ENCODE measurements around the gene TENM4. TPM values are rescaled to one million over a fixed set of nuclear protein-coding genes. Genes with fewer than 3 reads are reported as not detected.

TENM4 gene
- total and polyA plus RNA-seq, 2 of the 13 experiments (the other 11 are each of a cell fraction or from before 2014, with no cell fraction given), result not detected

GRCh38 chr11:78605296-78605695, 835.5 kb downstream of the TENM4 start (continued):
- TF ChIP-seq NFKB2 (CRISPR knock-in tag; IDR thresholded peaks at IDR 0.05; ENCODE audit: borderline replicate concordance), result no peak

DNA sequence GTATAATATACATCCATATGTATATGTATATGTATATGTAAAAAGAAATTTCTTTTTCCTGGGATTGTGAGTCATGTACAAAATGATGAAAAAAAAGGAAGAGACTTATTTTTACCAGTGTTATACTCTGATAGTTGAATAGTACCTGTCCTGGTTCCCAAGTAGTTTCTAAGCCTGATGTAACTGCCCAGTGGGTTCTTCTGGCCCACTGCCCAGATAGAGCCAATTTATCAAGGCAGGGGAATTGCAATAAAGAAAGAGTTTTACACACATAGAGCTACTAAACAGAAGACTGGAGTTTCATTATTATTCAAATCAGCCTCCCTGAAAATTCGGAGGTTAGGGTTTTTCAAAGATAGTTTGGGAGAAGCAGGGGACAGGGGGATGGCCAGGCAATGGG, 837.0 kb downstream of the TENM4 start:
- FAIRE-seq (no peak), ATAC-seq (no peak), DNase-seq (ENCODE audit: low spot score) (no peak)
- Histone ChIP-seq H3K27ac (ENCODE audit: extremely low read length, insufficient read depth, low read length) (no peak overlapping the region), H2AFZ (ENCODE audit: low read length) (no peak overlapping the region), H4K20me1 (ENCODE audit: insufficient read depth, low read length) (no peaks in the 10 kb centered on the region), H3K4me1 (ENCODE audit: insufficient read depth, low read length) (peaks cover 33% of the 10 kb centered on the region), H3K9me3 (ENCODE audit: low read length) (no peaks in the 10 kb centered on the region), H3K9ac (ENCODE audit: insufficient read depth, low read depth, low read length) (no peak overlapping the region), H3K4me3 (replicated peaks in 1 of 3; ENCODE audit: insufficient read depth in 1 of 3, low read depth in 2 of 3, low read length in 3 of 3) (no peak overlapping the region), H3K27me3 (ENCODE audit: control insufficient read depth in 1 of 2, insufficient read depth in 2 of 2, low read length in 2 of 2) (no peaks in the 10 kb centered on the region), H3K79me2 (ENCODE audit: insufficient read depth, low read length) (no peaks in the 10 kb centered on the region), H3K4me2 (ENCODE audit: low read depth, low read length) (no peak overlapping the region), H3K36me3 (replicated peaks in 1 of 2; ENCODE audit: control insufficient read depth in 1 of 2, insufficient read depth in 2 of 2, low read length in 2 of 2) (no peaks in the 10 kb centered on the region)
- intact Hi-C loops (cut with micrococcal nuclease; ENCODE audit: unreplicated experiment), result loop anchor here (10.0 kb wide), 1 partner anchor 1729 kb away; no protein-coding TSS in a partner anchor
- BruUV-seq (replicated peaks), result no TSS peak
- in situ Hi-C loops (cut with HindIII; ENCODE audit: extremely low pct_ligation_motif_present, low pct_unique_long_range_greater_than_20kb), result no loop called here
- ChIA-PET CTCF (ENCODE audit: low intra/inter-chr PET ratio, low total read pairs) (no interaction called here), POLR2A (no interaction called here)
- TF ChIP-seq GFI1 (CRISPR knock-in tag; IDR thresholded peaks at IDR 0.05; ENCODE audit: borderline replicate concordance) (no peak), RORA (CRISPR knock-in tag; IDR thresholded peaks at IDR 0.05) (no peak), ZNF713 (CRISPR knock-in tag; IDR thresholded peaks at IDR 0.05) (no peak)
- TF ChIP-seq, protein P1, sequence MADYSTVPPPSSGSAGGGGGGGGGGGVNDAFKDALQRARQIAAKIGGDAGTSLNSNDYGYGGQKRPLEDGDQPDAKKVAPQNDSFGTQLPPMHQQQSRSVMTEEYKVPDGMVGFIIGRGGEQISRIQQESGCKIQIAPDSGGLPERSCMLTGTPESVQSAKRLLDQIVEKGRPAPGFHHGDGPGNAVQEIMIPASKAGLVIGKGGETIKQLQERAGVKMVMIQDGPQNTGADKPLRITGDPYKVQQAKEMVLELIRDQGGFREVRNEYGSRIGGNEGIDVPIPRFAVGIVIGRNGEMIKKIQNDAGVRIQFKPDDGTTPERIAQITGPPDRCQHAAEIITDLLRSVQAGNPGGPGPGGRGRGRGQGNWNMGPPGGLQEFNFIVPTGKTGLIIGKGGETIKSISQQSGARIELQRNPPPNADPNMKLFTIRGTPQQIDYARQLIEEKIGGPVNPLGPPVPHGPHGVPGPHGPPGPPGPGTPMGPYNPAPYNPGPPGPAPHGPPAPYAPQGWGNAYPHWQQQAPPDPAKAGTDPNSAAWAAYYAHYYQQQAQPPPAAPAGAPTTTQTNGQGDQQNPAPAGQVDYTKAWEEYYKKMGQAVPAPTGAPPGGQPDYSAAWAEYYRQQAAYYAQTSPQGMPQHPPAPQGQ (CRISPR knock-in tag; IDR thresholded peaks at IDR 0.05; ENCODE audit: borderline replicate concordance), result no peak
- WGBS (ENCODE audit: low lambda C conversion rate), result 96% methylated on average over 1 of the region's 1 CpG

MicroRNA genes within 50 kb of the gene (microRNA counts, 767-probe panel; counts per million panel counts)
- not detected for microRNA hsa-miR-708-5p

Small RNAs within 50 kb of the gene (microRNA-seq; reads per million reads assigned to microRNA genes)
- not detected for gene MIR5579
- not detected for gene MIR708

Small RNAs within 50 kb of the gene (small RNA-seq; reads per million reads assigned to genes)
- gene MIR5579 (ENCODE audit: insufficient read depth in 2 of 3, insufficient read length in 3 of 3, low read depth in 2 of 3, low replicate concordance in 1 of 3) (0 reads per million in 3 experiments), gene MIR708 (ENCODE audit: insufficient read depth in 2 of 3, insufficient read length in 3 of 3, low read depth in 2 of 3, low replicate concordance in 1 of 3) (0 to 0.33 (median 0) reads per million in 3 experiments)

Measured in HepG2 (cell line).